Neural progenitor cell (in vitro differentiated cells): ENCODE measurements around the gene KRT35. TPM values are rescaled to one million over a fixed set of nuclear protein-coding genes. Genes with fewer than 3 reads are reported as not detected.

Experiments used
- DNase-seq: peaks from one replicate; pipeline ENCODE4 v3.0.0-alpha.2; 2016; ENCODE audit warnings: low spot score
- H2AFZ ChIP-seq: fragments of 200-600 bp; sonication (generic); replicated peaks from 2 replicates; pipeline ENCODE4 v1.6.1; 2016; ENCODE audit warnings: antibody characterized with exemption
- H3F3A ChIP-seq: fragments of 200-600 bp; sonication (generic); 2 replicates; pipeline ENCODE4 v1.6.1; 2016; ENCODE audit warnings: antibody characterized with exemption, low read depth
- H3K27ac ChIP-seq: fragments of 200-600 bp; sonication (generic); 2 replicates; pipeline ENCODE4 v1.5.1; 2016; ENCODE audit warnings: mild to moderate bottlenecking
- H3K27me3 ChIP-seq: fragments of 200-600 bp; sonication (generic); 2 replicates; pipeline ENCODE4 v1.6.1; 2016; ENCODE audit warnings: mild to moderate bottlenecking, moderate library complexity
- H3K36me3 ChIP-seq: fragments of 200-600 bp; sonication (generic); 2 replicates; pipeline ENCODE4 v1.5.1; 2016
- H3K4me1 ChIP-seq: fragments of 200-600 bp; sonication (generic); 2 replicates; pipeline ENCODE4 v1.6.1; 2016; ENCODE audit warnings: mixed run types
- H3K4me2 ChIP-seq: fragments of 200-600 bp; sonication (generic); 2 replicates; pipeline ENCODE4 v1.6.1; 2016
- H3K4me3 ChIP-seq: fragments of 200-600 bp; sonication (generic); 2 replicates; pipeline ENCODE4 v1.5.1; 2016
- H3K79me2 ChIP-seq: fragments of 200-600 bp; sonication (generic); 2 replicates; pipeline ENCODE4 v1.6.1; 2016; ENCODE audit warnings: low read depth
- H3K9ac ChIP-seq: fragments of 200-600 bp; sonication (generic); 2 replicates; pipeline ENCODE4 v1.6.1; 2016
- H3K9me3 ChIP-seq: fragments of 200-600 bp; sonication (generic); 2 replicates; pipeline ENCODE4 v1.5.1; 2016; ENCODE audit warnings: low read depth
- H4K20me1 ChIP-seq: fragments of 200-600 bp; sonication (generic); 2 replicates; pipeline ENCODE4 v1.6.1; 2016; ENCODE audit warnings: low read depth
- H3K27ac Mint-ChIP-seq: 3 replicates; pipeline ENCODE4 v1.8.0; 2021; ENCODE audit warnings: mixed read lengths
- H3K27me3 Mint-ChIP-seq: 2 replicates; pipeline ENCODE4 v1.8.0; 2022; ENCODE audit warnings: low read depth, mild to moderate bottlenecking, inconsistent platforms, moderate library complexity, mixed read lengths; ENCODE audit not compliant: insufficient read depth
- H3K36me3 Mint-ChIP-seq: 3 replicates; pipeline ENCODE4 v1.8.0; 2021; ENCODE audit warnings: mixed read lengths
- H3K4me1 Mint-ChIP-seq: 3 replicates; pipeline ENCODE4 v1.8.0; 2021; ENCODE audit warnings: mixed read lengths
- H3K4me3 Mint-ChIP-seq: 3 replicates; pipeline ENCODE4 v1.8.0; 2021; ENCODE audit warnings: mild to moderate bottlenecking, moderate library complexity, mixed read lengths
- H3K9me3 Mint-ChIP-seq: 3 replicates; pipeline ENCODE4 v1.8.0; 2020; ENCODE audit warnings: mixed read lengths
- EZH2 ChIP-seq: fragments of 200-600 bp; sonication (generic); IDR thresholded peaks from 2 replicates; pipeline ENCODE4 v1.6.1; 2017; ENCODE audit warnings: antibody characterized with exemption, mild to moderate bottlenecking, moderate library complexity
- EZH2phosphoT487 ChIP-seq: fragments of 200-600 bp; sonication (generic); IDR thresholded peaks from 2 replicates; pipeline ENCODE4 v1.6.1; 2017; ENCODE audit warnings: antibody characterized with exemption
- total RNA-seq: library from RNA; depleted of rRNA; stranded (reverse); fragments of >200 nt; gene quantifications from 2 replicates; pipeline ENCODE4 v1.2.3, GENCODE V29; 2015; ENCODE audit warnings: low replicate concordance
- TF ChIP-seq, protein P1 (sequence below): fragments of 200-600 bp; sonication (generic); IDR thresholded peaks from 2 replicates; pipeline ENCODE4 v1.5.1; 2017; ENCODE audit warnings: antibody characterized with exemption, mild to moderate bottlenecking

KRT35 gene
- total RNA-seq, 1 donor from 2014 or later, result not detected

GRCh38 chr17:41483531-41483930 is 2.6 kb upstream of the KRT35 start:
- H4K20me1 ChIP-seq, result no peaks in the 10 kb centered on the region
- no peaks in the 10 kb centered on the region for H3K36me3 ChIP-seq
- peaks cover 5% of the 10 kb centered on the region for H3K4me1 Mint-ChIP-seq
- no peaks in the 10 kb centered on the region for H3K36me3 Mint-ChIP-seq
- no peaks in the 10 kb centered on the region for H3K9me3 ChIP-seq
- peak; percentile 42 for DNase-seq
- H3K4me3 ChIP-seq, result no peak overlapping the region
- no peak overlapping the region for H3K9ac ChIP-seq
- H3K79me2 ChIP-seq, result no peaks in the 10 kb centered on the region
- peak overlapping the region; percentile 2 for H3K4me2 ChIP-seq
- no peak overlapping the region for H3K27ac ChIP-seq
- TF ChIP-seq, protein P1, sequence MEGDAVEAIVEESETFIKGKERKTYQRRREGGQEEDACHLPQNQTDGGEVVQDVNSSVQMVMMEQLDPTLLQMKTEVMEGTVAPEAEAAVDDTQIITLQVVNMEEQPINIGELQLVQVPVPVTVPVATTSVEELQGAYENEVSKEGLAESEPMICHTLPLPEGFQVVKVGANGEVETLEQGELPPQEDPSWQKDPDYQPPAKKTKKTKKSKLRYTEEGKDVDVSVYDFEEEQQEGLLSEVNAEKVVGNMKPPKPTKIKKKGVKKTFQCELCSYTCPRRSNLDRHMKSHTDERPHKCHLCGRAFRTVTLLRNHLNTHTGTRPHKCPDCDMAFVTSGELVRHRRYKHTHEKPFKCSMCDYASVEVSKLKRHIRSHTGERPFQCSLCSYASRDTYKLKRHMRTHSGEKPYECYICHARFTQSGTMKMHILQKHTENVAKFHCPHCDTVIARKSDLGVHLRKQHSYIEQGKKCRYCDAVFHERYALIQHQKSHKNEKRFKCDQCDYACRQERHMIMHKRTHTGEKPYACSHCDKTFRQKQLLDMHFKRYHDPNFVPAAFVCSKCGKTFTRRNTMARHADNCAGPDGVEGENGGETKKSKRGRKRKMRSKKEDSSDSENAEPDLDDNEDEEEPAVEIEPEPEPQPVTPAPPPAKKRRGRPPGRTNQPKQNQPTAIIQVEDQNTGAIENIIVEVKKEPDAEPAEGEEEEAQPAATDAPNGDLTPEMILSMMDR, result no peak
- H3K4me3 Mint-ChIP-seq, result no peak overlapping the region
- peaks cover 5% of the 10 kb centered on the region for H3K9me3 Mint-ChIP-seq
- no peak overlapping the region for H3K27ac Mint-ChIP-seq
- H3K27me3 Mint-ChIP-seq, result peaks cover 4% of the 10 kb centered on the region
- H2AFZ ChIP-seq, result peak overlapping the region; percentile 54
- peaks cover 5% of the 10 kb centered on the region for H3F3A ChIP-seq
- H3K27me3 ChIP-seq, result no peaks in the 10 kb centered on the region
- H3K4me1 ChIP-seq, result peaks cover 14% of the 10 kb centered on the region

DNA sequence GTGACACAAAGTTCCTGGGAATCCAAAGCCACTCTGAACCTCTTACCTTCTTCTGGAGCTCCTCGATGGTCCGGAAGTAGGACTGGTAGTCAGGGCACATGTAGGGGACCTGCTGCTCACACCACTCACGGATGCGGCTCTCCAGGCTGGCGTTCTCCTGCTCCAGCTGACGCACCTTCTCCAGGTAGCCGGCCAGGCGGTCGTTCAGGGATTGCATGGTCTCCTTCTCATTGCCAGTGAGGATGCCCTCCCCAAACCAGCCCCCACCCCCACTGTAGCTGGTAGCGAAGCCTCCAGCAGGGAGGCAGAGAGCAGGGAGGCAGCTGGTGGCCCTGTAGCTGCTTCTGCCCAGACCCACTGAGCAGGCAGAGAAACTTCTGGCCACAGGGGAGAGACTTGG is 370 bp downstream of the KRT35 start:
- peaks cover 2% of the 10 kb centered on the region for H3K9me3 Mint-ChIP-seq
- H3K9me3 ChIP-seq, result no peaks in the 10 kb centered on the region

DNA sequence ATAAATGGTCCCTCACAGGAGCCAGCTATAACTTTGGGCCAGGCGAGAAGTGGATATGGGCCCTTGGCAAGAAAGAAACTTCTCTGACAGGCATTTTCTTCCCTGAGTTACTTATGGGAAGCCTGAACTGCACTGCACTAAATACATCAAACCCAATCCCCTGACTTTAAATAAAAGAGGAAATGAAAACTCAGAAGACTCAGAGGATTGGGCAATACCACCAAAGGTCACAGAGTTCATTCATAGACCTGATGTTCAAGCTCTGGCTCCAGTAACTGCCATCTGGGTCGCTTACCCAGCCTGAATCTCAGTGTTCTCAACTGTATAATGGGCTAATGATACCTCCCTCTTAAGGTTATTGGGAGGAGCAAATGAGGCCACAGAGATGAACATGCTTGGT is 815 bp downstream of the KRT35 start:
- H3K4me2 ChIP-seq, result no peak overlapping the region
- no peak overlapping the region for H3K4me3 ChIP-seq
- H3K4me3 Mint-ChIP-seq, result no peak overlapping the region
- H3K36me3 ChIP-seq, result no peaks in the 10 kb centered on the region
- H3K27me3 Mint-ChIP-seq, result no peaks in the 10 kb centered on the region
- H3K4me1 Mint-ChIP-seq, result peaks cover 5% of the 10 kb centered on the region
- peaks cover 14% of the 10 kb centered on the region for H3K4me1 ChIP-seq
- peaks cover 2% of the 10 kb centered on the region for H3K9me3 Mint-ChIP-seq
- no peak overlapping the region for H3K27ac ChIP-seq
- no peak overlapping the region for H3K9ac ChIP-seq
- no peak for DNase-seq
- H3K9me3 ChIP-seq, result no peaks in the 10 kb centered on the region
- TF ChIP-seq EZH2phosphoT487 (no peak), EZH2 (no peak)
- TF ChIP-seq, protein P1, result no peak
- no peaks in the 10 kb centered on the region for H4K20me1 ChIP-seq
- H3K27me3 ChIP-seq, result no peaks in the 10 kb centered on the region
- no peak overlapping the region for H3K27ac Mint-ChIP-seq
- no peaks in the 10 kb centered on the region for H3K79me2 ChIP-seq
- H2AFZ ChIP-seq, result no peak overlapping the region
- peaks cover 5% of the 10 kb centered on the region for H3F3A ChIP-seq
- H3K36me3 Mint-ChIP-seq, result no peaks in the 10 kb centered on the region

More for the DNA sequence above, 370 bp downstream of the KRT35 start:
- no peaks in the 10 kb centered on the region for H3K36me3 Mint-ChIP-seq
- no peak overlapping the region for H3K4me3 ChIP-seq
- H4K20me1 ChIP-seq, result no peaks in the 10 kb centered on the region
- H3K4me1 ChIP-seq, result peaks cover 14% of the 10 kb centered on the region
- TF ChIP-seq EZH2 (no peak), EZH2phosphoT487 (no peak)
- TF ChIP-seq, protein P1, result no peak
- H3K27me3 ChIP-seq, result no peaks in the 10 kb centered on the region
- DNase-seq, result no peak
- peaks cover 5% of the 10 kb centered on the region for H3K4me1 Mint-ChIP-seq
- H3K27ac Mint-ChIP-seq, result no peak overlapping the region
- no peak overlapping the region for H2AFZ ChIP-seq
- H3K27ac ChIP-seq, result no peak overlapping the region
- H3F3A ChIP-seq, result peaks cover 5% of the 10 kb centered on the region
- no peak overlapping the region for H3K4me3 Mint-ChIP-seq
- no peaks in the 10 kb centered on the region for H3K79me2 ChIP-seq
- H3K36me3 ChIP-seq, result no peaks in the 10 kb centered on the region
- H3K9ac ChIP-seq, result no peak overlapping the region
- no peak overlapping the region for H3K4me2 ChIP-seq
- no peaks in the 10 kb centered on the region for H3K27me3 Mint-ChIP-seq

- Histone ChIP-seq H3K9me3 (no peaks in the 10 kb centered on the region), H3K27ac (no peak overlapping the region), H3K4me1 (peaks cover 2% of the 10 kb centered on the region), H3F3A (peaks cover under 1% of the 10 kb centered on the region), H3K36me3 (no peaks in the 10 kb centered on the region), H3K27me3 (no peaks in the 10 kb centered on the region), H3K9ac (no peak overlapping the region), H3K79me2 (no peaks in the 10 kb centered on the region), H2AFZ (no peak overlapping the region), H3K4me2 (no peak overlapping the region), H3K4me3 (no peak overlapping the region), H4K20me1 (no peaks in the 10 kb centered on the region)
- no peak overlapping the region for H3K27ac Mint-ChIP-seq
- peaks cover under 1% of the 10 kb centered on the region for H3K4me1 Mint-ChIP-seq
- no peaks in the 10 kb centered on the region for H3K36me3 Mint-ChIP-seq
- no peak overlapping the region for H3K4me3 Mint-ChIP-seq
- no peak for TF ChIP-seq EZH2phosphoT487
- TF ChIP-seq EZH2, result no peak
- TF ChIP-seq, protein P1, result no peak
- no peak for DNase-seq
- H3K27me3 Mint-ChIP-seq, result no peaks in the 10 kb centered on the region
- peaks cover 2% of the 10 kb centered on the region for H3K9me3 Mint-ChIP-seq
Measured at GRCh38 chr17:41478237-41478636, 2.7 kb downstream of the KRT35 start.
